H9 (cell line): ENCODE measurements around the gene TMEM120B. TPM values are rescaled to one million over a fixed set of nuclear protein-coding genes. Genes with fewer than 3 reads are reported as not detected.

Experiments used
- DNase-seq: peaks from one replicate; pipeline ENCODE4 v3.0.0-alpha.2; 2017
- H2AFZ ChIP-seq: one replicate; pipeline ENCODE4 v1.6.1; 2013; ENCODE audit warnings: mild to moderate bottlenecking, low read length, control low read depth, moderate library complexity
- H2AK5ac ChIP-seq: 2 replicates; pipeline ENCODE4 v1.6.1; 2013; ENCODE audit warnings: low read length, control low read depth, mixed read lengths; ENCODE audit not compliant: insufficient read length
- H2BK120ac ChIP-seq: one replicate; pipeline ENCODE4 v1.6.1; 2013; ENCODE audit warnings: low read depth, mild to moderate bottlenecking, low read length, control low read depth, inconsistent platforms; ENCODE audit not compliant: poor library complexity, severe bottlenecking
- H2BK12ac ChIP-seq: 2 replicates; pipeline ENCODE4 v1.6.1; 2013; ENCODE audit warnings: low read length, control low read depth, mixed read lengths, low read depth; ENCODE audit not compliant: insufficient read length
- H2BK15ac ChIP-seq: 2 replicates; pipeline ENCODE4 v1.6.1; 2013; ENCODE audit warnings: low read depth, low read length, control low read depth
- H2BK20ac ChIP-seq: one replicate; pipeline ENCODE4 v1.6.1; 2013; ENCODE audit warnings: low read depth, mild to moderate bottlenecking, low read length, control low read depth, inconsistent platforms; ENCODE audit not compliant: poor library complexity, severe bottlenecking
- H2BK5ac ChIP-seq: 2 replicates; pipeline ENCODE4 v1.6.1; 2013; ENCODE audit warnings: low read length, control low read depth, mixed read lengths; ENCODE audit not compliant: insufficient read length
- H3K14ac ChIP-seq: 2 replicates; pipeline ENCODE4 v1.6.1; 2013; ENCODE audit warnings: low read length, control low read depth; ENCODE audit not compliant: insufficient read depth
- H3K18ac ChIP-seq: 2 replicates; pipeline ENCODE4 v1.6.1; 2013; ENCODE audit warnings: low read depth, mild to moderate bottlenecking, mixed read lengths, low read length, control low read depth; ENCODE audit not compliant: insufficient read length
- H3K23ac ChIP-seq: 2 replicates; pipeline ENCODE4 v1.6.1; 2013; ENCODE audit warnings: low read length, control low read depth, mixed read lengths, low read depth; ENCODE audit not compliant: insufficient read length
- H3K23me2 ChIP-seq: 2 replicates; pipeline ENCODE4 v1.6.1; 2013; ENCODE audit warnings: low read depth, mild to moderate bottlenecking, mixed read lengths, low read length, control low read depth; ENCODE audit not compliant: insufficient read length, poor library complexity, severe bottlenecking
- H3K27ac ChIP-seq: 2 replicates; pipeline ENCODE4 v1.5.1; 2013; ENCODE audit warnings: low read length, control low read depth, mixed read lengths, low read depth; ENCODE audit not compliant: insufficient read length
- H3K27me3 ChIP-seq: 2 replicates; pipeline ENCODE4 v1.6.1; 2013; ENCODE audit warnings: low read length, control low read depth, inconsistent platforms; ENCODE audit not compliant: insufficient read depth
- H3K4ac ChIP-seq: 2 replicates; pipeline ENCODE4 v1.6.1; 2013; ENCODE audit warnings: low read depth, mild to moderate bottlenecking, control low read depth, inconsistent platforms, low read length, moderate library complexity
- H3K4me1 ChIP-seq: 2 replicates; pipeline ENCODE4 v1.6.1; 2013; ENCODE audit warnings: low read length, control low read depth, inconsistent platforms; ENCODE audit not compliant: insufficient read depth
- H3K4me2 ChIP-seq: 2 replicates; pipeline ENCODE4 v1.6.1; 2013; ENCODE audit warnings: low read length, control low read depth, mixed read lengths; ENCODE audit not compliant: insufficient read length, insufficient read depth
- H3K56ac ChIP-seq: 2 replicates; pipeline ENCODE4 v1.6.1; 2013; ENCODE audit warnings: low read depth, mild to moderate bottlenecking, mixed read lengths, low read length, control low read depth; ENCODE audit not compliant: insufficient read length
- H3K79me1 ChIP-seq: 2 replicates; pipeline ENCODE4 v1.6.1; 2013; ENCODE audit warnings: low read depth, mild to moderate bottlenecking, moderate library complexity, low read length, control low read depth, inconsistent platforms; ENCODE audit not compliant: insufficient read depth, poor library complexity, severe bottlenecking
- H3K79me2 ChIP-seq: 2 replicates; pipeline ENCODE4 v1.6.1; 2013; ENCODE audit warnings: low read length, control low read depth, inconsistent platforms; ENCODE audit not compliant: insufficient read depth
- H3K9ac ChIP-seq: 2 replicates; pipeline ENCODE4 v1.6.1; 2013; ENCODE audit warnings: low read length, control low read depth, mixed read lengths; ENCODE audit not compliant: insufficient read length; ENCODE audit errors: extremely low read depth
- H3K9me3 ChIP-seq: one replicate; pipeline ENCODE4 v1.6.1; 2013; ENCODE audit warnings: low read depth, low read length, inconsistent platforms; ENCODE audit not compliant: control insufficient read depth
- H3T11ph ChIP-seq: one replicate; pipeline ENCODE4 v1.6.1; 2013; ENCODE audit warnings: mild to moderate bottlenecking, low read length, control low read depth, inconsistent platforms
- H4K20me1 ChIP-seq: one replicate; pipeline ENCODE4 v1.6.1; 2013; ENCODE audit not compliant: control insufficient read depth, insufficient read length, insufficient read depth
- H4K5ac ChIP-seq: 2 replicates; pipeline ENCODE4 v1.6.1; 2013; ENCODE audit warnings: low read depth, mild to moderate bottlenecking, mixed read lengths, low read length, control low read depth; ENCODE audit not compliant: insufficient read length
- H4K8ac ChIP-seq: replicated peaks from 2 replicates; pipeline ENCODE4 v1.6.1; 2013; ENCODE audit warnings: low read length, control low read depth, mixed read lengths, low read depth; ENCODE audit not compliant: insufficient read length
- H4K91ac ChIP-seq: 2 replicates; pipeline ENCODE4 v1.6.1; 2013; ENCODE audit warnings: low read depth, mild to moderate bottlenecking, moderate library complexity, mixed read lengths, low read length, control low read depth; ENCODE audit not compliant: insufficient read length
- H3K27ac Mint-ChIP-seq, 3 experiments: 2 replicates in 2 of 3; 3 replicates in 1 of 3; pipeline ENCODE4 v1.8.0; 2020 to 2021; ENCODE audit warnings: mixed read lengths in 3 of 3, mild to moderate bottlenecking in 1 of 3, moderate library complexity in 1 of 3
- H3K27me3 Mint-ChIP-seq: 2 replicates; pipeline ENCODE4 v1.8.0; 2021; ENCODE audit warnings: low read depth, mild to moderate bottlenecking, moderate library complexity, mixed read lengths
- H3K36me3 Mint-ChIP-seq, 3 experiments: 2 replicates in 2 of 3; 3 replicates in 1 of 3; pipeline ENCODE4 v1.8.0; 2020 to 2021; ENCODE audit warnings: low read depth in 3 of 3, mixed read lengths in 3 of 3; ENCODE audit not compliant: insufficient read depth in 1 of 3
- H3K4me1 Mint-ChIP-seq, 2 experiments: 2 replicates each; pipeline ENCODE4 v1.8.0; 2020; ENCODE audit warnings: mixed read lengths in 2 of 2
- H3K4me3 Mint-ChIP-seq, 2 experiments: 2 replicates in 1 of 2; 3 replicates in 1 of 2; pipeline ENCODE4 v1.8.0; 2020 to 2021; ENCODE audit warnings: mild to moderate bottlenecking in 2 of 2, mixed read lengths in 2 of 2, moderate library complexity in 1 of 2
- H3K9me3 Mint-ChIP-seq, 2 experiments: 2 replicates in 1 of 2; 3 replicates in 1 of 2; pipeline ENCODE4 v1.8.0; 2020; ENCODE audit warnings: mild to moderate bottlenecking in 2 of 2, mixed read lengths in 2 of 2, moderate library complexity in 1 of 2
- CTCF ChIP-seq: fragments of 200-600 bp; sonication (generic); conservative IDR thresholded peaks from 3 replicates; pipeline ENCODE4 v1.8.0; 2021; ENCODE audit warnings: antibody characterized with exemption, mild to moderate bottlenecking
- WGBS: extraction: QIAGEN DNeasy Blood & Tissue Kit; methylation state at CpG from one replicate; pipeline ENCODE4 v1.1.7; 2013; ENCODE audit warnings: missing lambda C conversion rate, low lambda C conversion rate, mixed read lengths; ENCODE audit not compliant: insufficient read length; ENCODE audit errors: extremely low coverage; 5-methylcytosine and 5-hydroxymethylcytosine counted together
- total RNA-seq: library from RNA; stranded (reverse); gene quantifications from 2 replicates; pipeline ENCODE4 v1.2.1, GENCODE V29; 2021

The TMEM120B gene
- total RNA-seq, 1 experiment from 2014 or later, result 25.8 TPM

GRCh38 chr12:121830134-121830533, 117.6 kb downstream of the TMEM120B start:
- TF ChIP-seq CTCF, result no peak
- no peak overlapping the region for H4K8ac ChIP-seq
- H3K27ac ChIP-seq, result no peak overlapping the region
- H3K23ac ChIP-seq, result no peak overlapping the region
- H3K27me3 Mint-ChIP-seq, result no peaks in the 10 kb centered on the region
- H2BK15ac ChIP-seq, result no peak overlapping the region
- DNase-seq, result peak; percentile 25
- no peak overlapping the region for H3K18ac ChIP-seq
- no peaks in the 10 kb centered on the region for H3K79me1 ChIP-seq
- no peak overlapping the region for H3K14ac ChIP-seq
- no peaks in the 10 kb centered on the region for H3K79me2 ChIP-seq
- no peak overlapping the region for H2BK120ac ChIP-seq
- no peak overlapping the region; a peak in 1 of 7 replicates for H3K27ac Mint-ChIP-seq
- H3K4me1 Mint-ChIP-seq, result peaks cover 0 to 8% of the 10 kb centered on the region in 2 experiments; a peak in 1 of 4 replicates
- no peak overlapping the region for H3K9ac ChIP-seq
- no peak overlapping the region for H2AFZ ChIP-seq
- no peak overlapping the region for H3T11ph ChIP-seq
- H3K4me3 Mint-ChIP-seq, result no peak overlapping the region
- no peak overlapping the region for H3K4ac ChIP-seq
- no peak overlapping the region for H4K91ac ChIP-seq
- H3K56ac ChIP-seq, result no peak overlapping the region
- no peaks in the 10 kb centered on the region for H3K27me3 ChIP-seq
- no peak overlapping the region for H2BK20ac ChIP-seq
- H3K4me2 ChIP-seq, result no peak overlapping the region
- H3K36me3 Mint-ChIP-seq, result peaks cover 24 to 62% (median 58%) of the 10 kb centered on the region in 3 experiments; a peak in 6 of 7 replicates
- no peaks in the 10 kb centered on the region for H3K4me1 ChIP-seq
- no peaks in the 10 kb centered on the region for H3K9me3 ChIP-seq
- H3K9me3 Mint-ChIP-seq, result no peaks in the 10 kb centered on the region; a peak in 1 of 5 replicates
- WGBS, result no CpG with 5 or more reads among the region's 23 CpGs
- no peak overlapping the region for H2BK12ac ChIP-seq
- H4K5ac ChIP-seq, result no peak overlapping the region
- H2BK5ac ChIP-seq, result no peak overlapping the region
- H4K20me1 ChIP-seq, result no peaks in the 10 kb centered on the region
- H2AK5ac ChIP-seq, result no peak overlapping the region
- H3K23me2 ChIP-seq, result no peaks in the 10 kb centered on the region
